ENCODE measurements around the gene PLCB1. TPM values are rescaled to one million over a fixed set of nuclear protein-coding genes. Genes with fewer than 3 reads are reported as not detected.

PLCB1 gene
- total RNA-seq, 1 experiment from 2014 or later, result 4.4 TPM

GRCh38 chr20:8129211-8129976 lies 2.7 kb upstream of the PLCB1 start:
- no peaks in the 10 kb centered on the region for H3K9me2 ChIP-seq (replicated peaks; ENCODE audit: low read length)
- H3F3A ChIP-seq (ENCODE audit: low read length, unreplicated experiment), result no peaks in the 10 kb centered on the region
- H3K4me1 ChIP-seq (ENCODE audit: insufficient read depth, low read length), result peaks cover 23% of the 10 kb centered on the region
- no peak for DNase-seq
- no peaks in the 10 kb centered on the region for H3K36me3 ChIP-seq (ENCODE audit: low read depth, low read length)
- H3K27me3 ChIP-seq (ENCODE audit: low read length), result peaks cover 67% of the 10 kb centered on the region
- H3K9ac ChIP-seq (ENCODE audit: low read length), result no peak overlapping the region
- H2AFZ ChIP-seq (ENCODE audit: low read length), result no peak overlapping the region
- intact Hi-C loops (cut with micrococcal nuclease), result no loop called here
- no peak for ATAC-seq
- no peaks in the 10 kb centered on the region for H3K79me2 ChIP-seq (ENCODE audit: low read length)
- no peaks in the 10 kb centered on the region for H3K9me3 ChIP-seq (ENCODE audit: low read length)
- H4K20me1 ChIP-seq (ENCODE audit: low read length), result no peaks in the 10 kb centered on the region
- ChIA-PET CTCF (no interaction called here), POLR2A (ENCODE audit: unreplicated experiment) (no interaction called here)
- BruUV-seq (replicated peaks), result no TSS peak
- H3K4me2 ChIP-seq (ENCODE audit: low read length), result no peak overlapping the region
- TF ChIP-seq EZH2 (IDR thresholded peaks at IDR 0.05; ENCODE audit: low read length, unreplicated experiment) (no peak), EZH2phosphoT487 (IDR thresholded peaks at IDR 0.05; ENCODE audit: borderline replicate concordance, low read length) (no peak), CTCF (conservative IDR thresholded peaks at IDR 0.05; ENCODE audit: low read depth, low read length) (no peak)
- H3K27ac ChIP-seq (ENCODE audit: low read length), result no peak overlapping the region
- no peak overlapping the region for H3K4me3 ChIP-seq (ENCODE audit: low read length)

GRCh38 chr20:8130840-8131526 lies 1.1 kb upstream of the PLCB1 start:
- no peak overlapping the region for H2AFZ ChIP-seq (ENCODE audit: low read length)
- no peak for TF ChIP-seq CTCF (conservative IDR thresholded peaks at IDR 0.05; ENCODE audit: low read depth, low read length)
- no peak for TF ChIP-seq EZH2 (IDR thresholded peaks at IDR 0.05; ENCODE audit: low read length, unreplicated experiment)
- no peak for TF ChIP-seq EZH2phosphoT487 (IDR thresholded peaks at IDR 0.05; ENCODE audit: borderline replicate concordance, low read length)

More at GRCh38 chr20:8130840-8131526, 1.1 kb upstream of the PLCB1 start:
- H3K4me2 ChIP-seq (ENCODE audit: low read length), result peak overlapping the region; percentile 87; the same call in 1 of the 2 replicates
- DNase-seq (no peak), ATAC-seq (no peak)
- no peak overlapping the region for H3K4me3 ChIP-seq (ENCODE audit: low read length)
- H3K27me3 ChIP-seq (ENCODE audit: low read length), result peaks cover 83% of the 10 kb centered on the region
- ChIA-PET POLR2A (ENCODE audit: unreplicated experiment) (no interaction called here), CTCF (interaction anchor here (0.5 to 0.6 kb wide), 2 partner anchors 87 to 194 kb away, joined by 4 to 13 read pairs; no protein-coding TSS in a partner anchor)
- no peaks in the 10 kb centered on the region for H3K79me2 ChIP-seq (ENCODE audit: low read length)
- no peaks in the 10 kb centered on the region for H3K9me3 ChIP-seq (ENCODE audit: low read length)
- intact Hi-C loops (cut with micrococcal nuclease), result loop anchor here (1.0 to 5.0 kb wide), 3 partner anchors 88 to 404 kb away; no protein-coding TSS in a partner anchor
- H3F3A ChIP-seq (ENCODE audit: low read length, unreplicated experiment), result no peaks in the 10 kb centered on the region
- no peak overlapping the region for H3K27ac ChIP-seq (ENCODE audit: low read length)
- peaks cover 15% of the 10 kb centered on the region for H3K4me1 ChIP-seq (ENCODE audit: insufficient read depth, low read length)
- no peaks in the 10 kb centered on the region for H3K9me2 ChIP-seq (replicated peaks; ENCODE audit: low read length)
- no TSS peak for BruUV-seq (replicated peaks)
- H4K20me1 ChIP-seq (ENCODE audit: low read length), result no peaks in the 10 kb centered on the region
- H3K36me3 ChIP-seq (ENCODE audit: low read depth, low read length), result no peaks in the 10 kb centered on the region
- H3K9ac ChIP-seq (ENCODE audit: low read length), result no peak overlapping the region

Measured in PC-3 (cell line).